GM18868 (cell line): ENCODE data around the gene MAGEA1.
"Not testable (repeated sequence)": the region's sequence is repeated elsewhere in the genome, so short reads cannot be mapped to it uniquely, and the experiment has no call there.

Experiments
- ATAC-seq: cut with Tn5 transposase; IDR thresholded peaks from one replicate; pipeline ENCODE4 v1.9.1; 2021; ENCODE audit warnings: mild to moderate bottlenecking, moderate library complexity; ENCODE audit not compliant: unreplicated experiment

MAGEA1 gene

GRCh38 chrX:153179131-153179530 is at the start of gene MAGEA1:
Gene MAGEA1 (plus strand): TSS chrX:153179284. CDS start chrX:153182390, 3,106 bp downstream.
- ATAC-seq = no peak

GRCh38 chrX:153132924-153133323 is 46.2 kb upstream of the MAGEA1 start:
- ATAC-seq = not testable (repeated sequence)

- not testable (repeated sequence) for ATAC-seq
These were observed 40.0 kb upstream of the MAGEA1 start for GRCh38 chrX:153139074-153139473.

- ATAC-seq = not testable (repeated sequence)
These were observed 32.8 kb upstream of the MAGEA1 start for GRCh38 chrX:153146288-153146687.

GRCh38 chrX:153153516-153153915 is 25.6 kb upstream of the MAGEA1 start:
- ATAC-seq = no peak

- no peak for ATAC-seq
These were observed 21.6 kb upstream of the MAGEA1 start for GRCh38 chrX:153157450-153157849.

- no peak for ATAC-seq
These were observed 20.8 kb upstream of the MAGEA1 start for GRCh38 chrX:153158319-153158718.

GRCh38 chrX:153161952-153162351 is 17.1 kb upstream of the MAGEA1 start:
- no peak for ATAC-seq

GRCh38 chrX:153164733-153165132 is 14.4 kb upstream of the MAGEA1 start:
- no peak for ATAC-seq

GRCh38 chrX:153168423-153168822 is 10.7 kb upstream of the MAGEA1 start:
- not testable (repeated sequence) for ATAC-seq

GRCh38 chrX:153181822-153182221 is 2.7 kb downstream of the MAGEA1 start:
- ATAC-seq = no peak

GRCh38 chrX:153184787-153185186 is 5.7 kb downstream of the MAGEA1 start:
- no peak for ATAC-seq

GRCh38 chrX:153190381-153190780 is 11.3 kb downstream of the MAGEA1 start:
- no peak for ATAC-seq

GRCh38 chrX:153200462-153200861 is 21.4 kb downstream of the MAGEA1 start:
- no peak for ATAC-seq

GRCh38 chrX:153206425-153207046 is 27.5 kb downstream of the MAGEA1 start:
- ATAC-seq = no peak

GRCh38 chrX:153209347-153209746 is 30.3 kb downstream of the MAGEA1 start:
- ATAC-seq = no peak

- peak; percentile 79 for ATAC-seq
These were observed 35.9 kb downstream of the MAGEA1 start for GRCh38 chrX:153214934-153215333.

- ATAC-seq = no peak
These were observed 37.8 kb downstream of the MAGEA1 start for GRCh38 chrX:153216926-153217325.

GRCh38 chrX:153225438-153226098 is 46.5 kb downstream of the MAGEA1 start:
- no peak for ATAC-seq

- ATAC-seq = no peak
These were observed 47.5 kb downstream of the MAGEA1 start for GRCh38 chrX:153226344-153227185.
